ENCODE results near the gene IL20RA. TPM values are rescaled to one million over a fixed set of nuclear protein-coding genes. Genes with fewer than 3 reads are reported as not detected.
"Not testable (repeated sequence)": the region's sequence is repeated elsewhere in the genome, so short reads cannot be mapped to it uniquely, and the experiment has no call there.

Gene IL20RA
- total RNA-seq: under 1 TPM; 0.19 to 0.60 TPM
- long read RNA-seq, donor 1: 0 reads
- long read RNA-seq, donor 2, partial matches to known transcripts: 0 of 1 reads
- long read RNA-seq, donor 2, other reads (novel, unspliced or antisense): 0 of 1 reads

DNA sequence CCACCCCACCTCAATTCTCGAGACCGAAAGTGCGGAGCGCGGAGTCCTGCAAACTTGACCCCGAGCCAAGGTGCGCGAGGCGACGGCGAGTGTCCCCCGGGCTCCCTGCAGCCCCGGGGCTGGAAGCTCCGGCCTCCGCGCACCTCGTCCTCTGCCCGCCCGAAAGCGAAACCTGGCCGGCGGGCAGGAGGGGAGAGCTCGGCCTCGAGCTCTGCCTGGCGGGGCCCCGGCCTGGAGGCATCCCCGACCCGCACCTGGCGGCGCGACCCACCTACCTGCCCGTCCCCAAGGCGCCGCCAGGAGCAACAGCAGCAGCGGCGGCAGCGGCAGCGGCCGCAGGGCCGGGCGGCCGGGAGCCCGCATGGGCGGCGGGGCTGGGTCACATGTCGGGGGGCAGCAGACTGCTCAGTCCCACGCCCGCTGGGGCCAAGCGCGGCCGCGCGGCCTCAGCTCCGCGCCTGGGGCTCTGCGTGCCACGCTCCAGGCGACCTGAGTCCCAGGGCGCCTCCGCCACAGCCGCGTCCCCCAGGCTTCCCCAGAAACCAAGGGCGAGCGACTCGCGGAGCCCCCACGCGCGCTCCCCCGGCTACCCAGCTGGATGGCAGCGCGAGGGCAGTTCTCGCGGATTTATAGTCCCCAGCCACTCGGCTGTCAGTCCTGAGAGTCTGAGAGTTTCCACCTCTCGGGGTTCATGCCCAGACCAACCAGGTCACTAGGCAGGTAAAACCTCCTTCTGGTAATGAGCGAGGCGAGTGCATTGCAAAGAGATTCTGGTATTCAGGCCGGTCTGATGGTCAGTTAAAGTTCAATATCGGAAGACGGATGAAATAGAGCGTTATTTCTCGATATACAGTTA is at the start of gene IL20RA:
IL20RA (minus strand) TSS at position 600 of the 856 bp plus-strand sequence; CDS start at position 363, 237 bp downstream.
- intact Hi-C loops (cut with DNase I): no loop called here
- DNase-seq (ENCODE audit: low spot score): no peak

GRCh38 chr6:137093183-137094069 is 48.7 kb upstream of the IL20RA start:
- intact Hi-C loops (cut with DNase I): loop anchor here (5.0 to 10.0 kb wide), 3 partner anchors 221 to 551 kb away; no protein-coding TSS in a partner anchor
- no peak for DNase-seq (ENCODE audit: low spot score)

GRCh38 chr6:137092018-137092417 is 47.3 kb upstream of the IL20RA start:
- intact Hi-C loops (cut with DNase I): loop anchor here (5.0 to 10.0 kb wide), 3 partner anchors 223 to 553 kb away; no protein-coding TSS in a partner anchor

DNA sequence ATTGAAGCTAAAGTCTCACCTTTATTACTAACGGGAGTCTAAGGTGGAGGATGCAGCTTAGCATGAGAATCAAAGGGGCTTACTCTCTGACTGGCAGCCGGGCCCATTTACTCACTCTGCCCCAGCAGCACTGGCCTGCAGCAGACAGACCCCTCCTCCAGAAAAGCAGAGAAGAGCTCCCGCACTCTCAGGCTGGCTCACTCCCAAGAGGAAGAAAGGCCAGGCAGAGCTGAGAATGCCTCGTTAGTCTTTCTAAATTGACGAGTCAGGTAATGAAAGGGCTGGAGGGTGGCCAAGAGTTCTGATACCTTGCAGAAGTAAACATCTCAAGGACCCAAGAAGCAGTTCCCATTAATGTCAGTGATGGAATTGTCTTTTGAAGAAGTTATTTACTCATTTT is 44.5 kb upstream of the IL20RA start:
- intact Hi-C loops (cut with DNase I): no loop called here
- DNase-seq (ENCODE audit: low spot score): no peak

More at GRCh38 chr6:137092018-137092417, 47.3 kb upstream of the IL20RA start:
- DNase-seq (ENCODE audit: low spot score): no peak

DNA sequence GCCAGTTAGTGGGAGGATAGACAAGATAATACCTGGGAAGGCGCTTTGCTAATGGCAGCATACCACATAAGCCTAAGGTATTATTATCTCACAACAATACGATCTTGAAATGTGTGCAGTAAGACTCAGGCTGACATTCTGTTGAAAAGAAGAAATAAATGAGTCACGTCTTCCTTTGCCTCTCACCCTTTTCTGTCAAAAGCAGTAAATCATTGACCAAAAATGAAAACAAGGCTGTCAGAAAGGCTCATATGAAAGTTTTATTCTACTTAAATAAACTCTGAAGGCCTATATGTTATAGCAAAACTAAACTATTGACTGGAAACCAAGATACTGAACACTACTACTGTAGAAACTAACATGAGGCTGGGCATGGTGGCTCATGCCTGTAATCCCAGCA is 43.1 kb upstream of the IL20RA start:
- no peak for DNase-seq (ENCODE audit: low spot score)
- intact Hi-C loops (cut with DNase I): no loop called here

GRCh38 chr6:137086031-137086430 is 41.3 kb upstream of the IL20RA start:
- no peak for DNase-seq (ENCODE audit: low spot score)
- intact Hi-C loops (cut with DNase I): no loop called here

DNA sequence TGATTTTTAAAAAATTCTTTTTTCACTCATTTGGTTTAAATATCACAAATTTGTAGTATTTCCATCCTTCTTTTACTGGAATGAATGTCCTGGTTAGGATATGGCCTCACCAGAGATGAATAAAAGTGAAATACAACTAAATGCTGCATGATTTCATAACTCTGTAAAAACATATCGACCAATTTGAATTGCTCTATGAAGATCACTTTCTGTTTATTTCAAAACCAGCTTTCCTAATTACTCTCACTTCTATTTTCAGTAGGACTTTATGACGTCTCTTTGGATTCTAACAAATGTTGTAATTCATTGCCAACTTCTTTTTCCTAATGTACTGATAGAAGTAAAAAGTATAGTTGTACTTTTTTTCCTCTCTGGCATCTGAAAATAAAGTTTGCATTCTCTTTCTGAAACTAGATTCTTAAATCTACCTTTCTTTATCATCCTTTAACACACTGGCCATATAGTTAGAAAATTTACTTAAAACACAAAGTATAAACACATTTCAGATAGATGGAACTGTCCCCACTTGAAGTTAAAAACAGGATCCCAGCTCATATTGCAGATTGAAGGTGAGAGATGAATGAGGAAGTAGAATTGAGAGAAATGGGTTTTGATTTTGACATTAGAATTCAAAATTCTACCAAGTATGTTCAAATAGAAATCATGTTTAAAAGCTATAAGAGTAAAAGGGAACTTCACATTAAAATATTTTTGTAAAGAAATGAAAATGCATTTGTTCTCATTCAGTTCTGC is 40.3 kb upstream of the IL20RA start:
- intact Hi-C loops (cut with DNase I): no loop called here
- DNase-seq (ENCODE audit: low spot score): no peak

DNA sequence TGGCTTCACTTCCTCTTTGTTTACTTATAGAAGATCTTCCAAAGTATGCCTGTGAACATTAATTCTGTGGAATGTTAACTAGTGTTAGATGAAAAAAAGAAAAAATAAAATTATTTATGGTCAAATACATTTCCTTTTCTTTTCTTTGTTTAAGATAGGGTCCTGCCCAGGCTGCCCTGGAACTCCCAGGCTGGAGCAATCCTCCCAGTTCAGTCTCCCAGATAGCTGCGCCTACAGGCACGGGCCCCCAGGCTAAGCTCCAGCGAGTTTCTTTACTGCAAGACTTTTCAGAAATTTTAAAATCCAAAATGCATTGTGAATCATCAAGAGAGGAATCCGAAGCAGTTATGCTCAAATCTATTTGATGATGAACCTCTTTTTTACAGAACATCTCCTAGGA is 39.3 kb upstream of the IL20RA start:
- intact Hi-C loops (cut with DNase I): no loop called here
- DNase-seq (ENCODE audit: low spot score): no peak

DNA sequence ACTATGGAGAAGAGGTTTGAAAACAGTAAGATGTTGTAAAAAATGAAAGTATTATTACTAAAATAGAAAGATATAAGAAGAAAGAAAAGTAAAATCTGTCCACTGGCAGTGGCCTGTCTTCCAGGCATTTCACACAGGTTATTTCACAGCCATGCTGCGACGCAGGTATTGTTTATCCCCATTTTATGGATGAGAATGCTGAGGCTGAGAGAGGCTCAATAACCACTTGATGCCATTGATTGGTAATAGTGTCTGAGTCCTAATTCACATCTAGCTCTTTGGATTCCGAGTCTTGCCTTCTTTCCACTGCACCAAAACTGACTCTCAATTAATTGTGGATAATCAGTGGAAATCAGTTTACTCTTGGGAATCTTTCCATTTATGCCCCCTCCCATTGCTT is 37.2 kb upstream of the IL20RA start:
- DNase-seq (ENCODE audit: low spot score): no peak
- intact Hi-C loops (cut with DNase I): no loop called here

DNA sequence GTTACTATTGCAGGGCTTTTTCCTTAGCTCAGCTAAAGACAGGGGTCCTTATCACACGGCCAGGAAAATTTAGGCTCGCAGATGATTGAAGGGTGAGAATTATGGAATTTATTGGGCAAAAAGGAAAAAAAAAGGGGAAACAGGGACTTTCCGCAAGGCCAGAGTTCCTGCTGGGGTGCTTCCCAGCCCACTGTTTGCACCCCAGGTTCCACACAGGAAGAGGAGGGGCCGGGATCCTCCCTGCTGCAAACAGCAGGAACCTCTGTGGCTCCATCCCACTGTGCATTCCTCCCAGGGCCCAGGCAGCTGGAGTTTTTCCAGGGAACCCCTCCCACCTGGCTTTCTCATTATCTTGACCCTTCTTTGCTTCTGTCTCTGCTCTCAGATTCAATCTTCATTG is 35.9 kb upstream of the IL20RA start:
- DNase-seq (ENCODE audit: low spot score): no peak
- intact Hi-C loops (cut with DNase I): no loop called here

GRCh38 chr6:137076277-137077068 is 31.7 kb upstream of the IL20RA start:
- intact Hi-C loops (cut with DNase I): no loop called here
- DNase-seq (ENCODE audit: low spot score): peak; percentile 86

- intact Hi-C loops (cut with DNase I); DNase-seq (ENCODE audit: low spot score): not testable (repeated sequence)
Measured at GRCh38 chr6:137075790-137076189, 31.0 kb upstream of the IL20RA start.

DNA sequence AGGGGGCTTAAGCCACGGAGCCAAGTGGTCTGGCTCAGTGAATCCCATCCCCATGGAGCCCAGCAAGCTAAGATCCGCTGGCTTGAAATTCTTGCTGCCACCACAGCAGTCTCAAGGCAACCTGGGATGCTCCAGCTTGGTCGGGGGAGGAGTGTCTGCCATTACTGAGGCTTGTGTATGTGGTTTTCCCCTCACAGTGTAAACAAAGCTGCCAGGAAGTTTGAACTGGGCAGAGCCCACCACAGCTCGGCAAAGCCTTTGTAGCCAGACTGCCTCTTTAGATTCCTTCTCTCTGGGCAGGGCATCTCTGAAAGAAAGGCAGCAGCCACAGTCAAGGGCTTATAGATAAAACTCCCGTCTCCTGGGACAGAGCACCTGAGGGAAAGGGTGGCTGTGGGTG is 25.5 kb upstream of the IL20RA start:
- intact Hi-C loops (cut with DNase I): no loop called here
- no peak for DNase-seq (ENCODE audit: low spot score)

DNA sequence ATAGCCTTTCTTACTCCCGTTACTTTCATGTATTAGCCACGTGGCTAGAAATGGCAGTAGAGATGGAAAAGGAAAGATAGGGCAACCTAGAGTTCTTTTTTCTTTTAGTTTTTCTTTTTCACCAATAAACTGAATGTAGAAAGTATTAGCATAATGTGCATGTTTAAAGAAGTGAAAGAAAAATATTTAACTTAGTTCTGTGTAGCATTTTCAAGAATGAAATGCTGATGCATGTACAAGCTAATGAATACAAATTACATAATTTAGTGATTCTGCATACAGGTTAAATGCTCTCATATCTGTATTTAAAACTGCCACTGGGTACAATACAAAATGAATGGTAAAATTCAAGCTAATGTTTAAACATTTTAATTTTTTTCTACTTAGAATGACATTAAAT is 22.6 kb upstream of the IL20RA start:
- DNase-seq (ENCODE audit: low spot score): no peak
- intact Hi-C loops (cut with DNase I): no loop called here

DNA sequence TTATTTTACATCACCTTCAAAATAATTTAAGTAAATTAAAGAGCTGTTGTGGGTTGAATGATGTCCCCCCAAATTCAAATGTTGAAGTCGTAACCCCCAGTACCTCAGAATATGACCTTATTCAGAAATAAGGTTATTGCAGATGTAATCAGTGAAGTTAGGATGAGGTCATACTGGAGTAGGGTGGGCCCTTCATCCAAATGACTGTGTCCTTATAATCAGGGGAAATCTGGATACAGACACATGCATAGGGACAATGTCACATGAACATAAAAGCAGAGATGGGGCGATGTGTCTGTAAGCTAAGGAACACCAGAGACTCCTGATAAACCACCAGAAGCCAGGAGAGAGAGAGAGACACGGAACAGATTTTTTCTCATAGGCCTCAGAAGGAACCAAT is 13.3 kb upstream of the IL20RA start:
- intact Hi-C loops (cut with DNase I): no loop called here
- no peak for DNase-seq (ENCODE audit: low spot score)

DNA sequence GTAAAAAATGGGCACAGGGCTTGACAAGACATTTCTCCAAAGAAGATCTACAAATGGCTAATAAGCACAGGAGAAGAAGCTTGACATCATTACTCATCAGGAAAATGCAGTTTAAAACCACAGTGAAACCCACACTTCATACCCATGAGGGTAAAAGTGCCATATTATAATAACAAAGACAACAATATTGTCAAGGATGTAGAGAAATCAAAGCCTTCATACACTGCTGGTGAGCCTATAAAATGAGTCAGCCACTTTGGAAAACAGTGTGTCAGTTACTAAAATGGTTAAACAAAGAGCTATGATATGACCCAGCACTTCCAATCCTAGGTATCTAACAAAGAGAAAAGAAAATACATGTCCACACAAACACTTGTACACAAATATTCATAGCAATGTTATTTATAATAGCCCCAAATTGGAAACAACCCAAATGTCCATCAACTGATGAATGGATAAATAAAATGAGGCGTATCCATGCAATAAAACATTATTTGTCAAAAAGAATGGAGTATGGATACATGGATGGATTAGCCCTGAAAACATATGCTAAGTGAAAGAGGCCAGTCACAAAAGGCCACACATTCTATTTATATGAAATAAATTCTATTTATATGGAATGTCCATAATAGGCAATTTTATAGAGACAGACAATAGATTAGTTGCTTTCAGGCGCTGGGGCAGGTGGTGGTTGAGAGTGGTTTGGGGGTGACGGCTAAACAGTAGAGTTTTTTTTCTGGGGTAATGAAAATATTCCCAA is 11.5 kb upstream of the IL20RA start:
- intact Hi-C loops (cut with DNase I): no loop called here

DNA sequence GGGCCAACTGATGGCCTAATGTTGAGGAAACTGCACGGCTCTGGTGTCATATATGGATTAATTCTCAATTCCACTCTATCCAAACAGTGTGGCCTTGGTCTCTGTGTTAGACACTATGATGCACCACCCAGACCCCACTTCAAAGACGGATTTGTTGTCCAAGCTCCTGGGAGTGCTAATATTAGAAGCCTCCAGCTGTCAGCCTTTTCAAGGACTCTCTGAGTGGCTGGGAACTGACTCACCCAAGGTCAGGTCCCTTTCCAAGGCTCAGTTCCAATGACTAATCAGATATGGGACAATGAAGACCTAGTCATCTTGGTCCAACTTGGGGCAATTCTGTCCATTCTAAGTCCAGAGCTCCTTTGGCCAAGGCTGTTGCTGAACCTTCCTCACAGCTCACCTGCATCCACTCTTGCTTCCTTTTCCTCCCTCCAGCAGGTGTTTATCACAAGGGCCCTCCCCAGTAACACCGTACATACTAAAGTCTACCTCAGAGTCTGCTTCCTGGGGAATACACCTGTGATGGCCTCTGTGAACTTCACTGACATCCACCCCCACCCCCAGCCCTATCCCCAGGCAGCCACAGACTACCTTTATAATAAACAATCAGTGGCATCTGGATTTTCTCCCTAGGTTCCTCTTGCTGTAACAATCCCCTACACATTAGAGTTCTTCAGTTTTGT is 7.2 kb upstream of the IL20RA start:
- intact Hi-C loops (cut with DNase I): no loop called here
- DNase-seq (ENCODE audit: low spot score): no peak

More for the DNA sequence above, 11.5 kb upstream of the IL20RA start:
- DNase-seq (ENCODE audit: low spot score): no peak

Data from posterior vena cava (tissue), 2 donors.